Esophagus squamous epithelium (tissue), 5 donors: ENCODE measurements around the gene INTS2. TPM values are rescaled to one million over a fixed set of nuclear protein-coding genes. Genes with fewer than 3 reads are reported as not detected.

Experiments used
- DNase-seq: peaks from one replicate; lab custom pipeline; 2025; lab: John Stamatoyannopoulos, UW
- H3K27ac ChIP-seq, 4 donors: fragments of 200-600 bp; sonication (generic); one replicate each; pipeline ENCODE4 v1.5.1; 2016 to 2019; ENCODE audit warnings: mild to moderate bottlenecking in 1 of 4
- H3K27me3 ChIP-seq, 4 donors: fragments of 200-600 bp; sonication (generic); 1 replicate in 3 of 4; 2 replicates in 1 of 4; pipeline versions ENCODE4 v1.5.1 to v1.6.0; 2017 to 2021; ENCODE audit warnings: antibody characterized with exemption in 1 of 4
- H3K36me3 ChIP-seq, 3 donors: fragments of 200-600 bp; sonication (generic); one replicate each; pipeline ENCODE4 v1.5.1; 2016 to 2019
- H3K4me1 ChIP-seq, 3 donors: fragments of 200-600 bp; sonication (generic); one replicate each; pipeline ENCODE4 v1.5.1; 2017 to 2019
- H3K4me3 ChIP-seq, 4 donors: fragments of 200-600 bp; sonication (generic); 1 replicate in 3 of 4; 2 replicates in 1 of 4; pipeline ENCODE4 v1.5.1; 2016 to 2019; ENCODE audit warnings: mild to moderate bottlenecking in 2 of 4, moderate library complexity in 1 of 4
- H3K9me3 ChIP-seq, 3 donors: fragments of 200-600 bp; sonication (generic); one replicate each; pipeline ENCODE4 v1.5.1; 2016 to 2019
- POLR2A ChIP-seq, 4 donors: fragments of 450-650 bp; IDR thresholded peaks; one replicate each; pipeline ENCODE4 v1.6.1; 2017; ENCODE audit warnings: antibody characterized with exemption in 4 of 4, mild to moderate bottlenecking in 4 of 4, moderate library complexity in 3 of 4
- whole genome bisulfite sequencing, 2 donors: methylation state at CpG; one replicate each; pipeline ENCODE4 v1.1.5; 2018; 5-methylcytosine and 5-hydroxymethylcytosine counted together
- intact Hi-C: fragments of 100-400 bp; cut with DNase I; formaldehyde crosslinking; loops from one replicate; pipeline ENCODE4 v1.15.0; 2022
- small RNA-seq, 4 donors: library from RNA; depleted of rRNA; stranded (forward); fragments of <200 nt; gene quantifications; one replicate each; pipeline ENCODE3, GENCODE V24; 2016
- total RNA-seq, 4 donors: library from RNA; depleted of rRNA; stranded (reverse); fragments of >200 nt; gene quantifications; one replicate each; pipeline ENCODE4 v1.1.0, GENCODE V29; 2016
- TF ChIP-seq, protein P1 (sequence below), 6 experiments: fragments of 450-650 bp in 4 of 6; fragments of 200-600 bp in 2 of 6; sonication (generic) in 2 of 6; IDR thresholded peaks; one replicate each; pipeline ENCODE4 v1.5.1; 2016 to 2019; ENCODE audit warnings: antibody characterized with exemption in 6 of 6, mild to moderate bottlenecking in 4 of 6, moderate library complexity in 4 of 6
- donor health status: DM: yes; HTN: yes; CAD: no.

Gene INTS2
- total RNA-seq, 4 donors from 2014 or later: 7.6 to 11.8 (median 10.7) TPM

DNA sequence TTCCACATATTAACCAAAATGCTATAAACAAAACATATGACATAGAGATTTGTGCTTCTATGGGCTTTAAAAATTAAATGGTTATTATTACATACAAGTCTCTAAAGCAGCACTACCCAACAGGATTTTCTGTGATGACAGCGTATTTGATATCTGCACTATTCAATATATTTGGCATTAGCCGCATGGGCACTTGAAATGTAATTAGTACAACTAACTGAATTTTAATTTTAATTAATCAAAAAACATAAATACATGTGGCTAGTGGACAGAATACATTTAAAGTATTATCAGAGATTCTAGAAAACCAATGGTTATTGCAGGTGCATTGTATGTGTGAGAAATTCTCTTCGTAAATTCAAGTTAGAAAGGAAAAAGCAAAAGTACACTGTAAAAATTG is 110.3 kb downstream of the INTS2 start:
- 97 to 100% methylated on average over 3 of the region's 3 CpGs for WGBS, 2 donors
- Histone ChIP-seq H3K4me1 (no peaks in the 10 kb centered on the region), H3K36me3 (no peaks in the 10 kb centered on the region), H3K9me3 (no peaks in the 10 kb centered on the region), H3K4me3 (no peak overlapping the region), H3K27me3 (no peaks in the 10 kb centered on the region), H3K27ac (no peak overlapping the region)
- intact Hi-C loops: no loop called here
- DNase-seq: no peak
- TF ChIP-seq POLR2A (IDR thresholded peaks at IDR 0.05): no peak
- TF ChIP-seq, protein P1, sequence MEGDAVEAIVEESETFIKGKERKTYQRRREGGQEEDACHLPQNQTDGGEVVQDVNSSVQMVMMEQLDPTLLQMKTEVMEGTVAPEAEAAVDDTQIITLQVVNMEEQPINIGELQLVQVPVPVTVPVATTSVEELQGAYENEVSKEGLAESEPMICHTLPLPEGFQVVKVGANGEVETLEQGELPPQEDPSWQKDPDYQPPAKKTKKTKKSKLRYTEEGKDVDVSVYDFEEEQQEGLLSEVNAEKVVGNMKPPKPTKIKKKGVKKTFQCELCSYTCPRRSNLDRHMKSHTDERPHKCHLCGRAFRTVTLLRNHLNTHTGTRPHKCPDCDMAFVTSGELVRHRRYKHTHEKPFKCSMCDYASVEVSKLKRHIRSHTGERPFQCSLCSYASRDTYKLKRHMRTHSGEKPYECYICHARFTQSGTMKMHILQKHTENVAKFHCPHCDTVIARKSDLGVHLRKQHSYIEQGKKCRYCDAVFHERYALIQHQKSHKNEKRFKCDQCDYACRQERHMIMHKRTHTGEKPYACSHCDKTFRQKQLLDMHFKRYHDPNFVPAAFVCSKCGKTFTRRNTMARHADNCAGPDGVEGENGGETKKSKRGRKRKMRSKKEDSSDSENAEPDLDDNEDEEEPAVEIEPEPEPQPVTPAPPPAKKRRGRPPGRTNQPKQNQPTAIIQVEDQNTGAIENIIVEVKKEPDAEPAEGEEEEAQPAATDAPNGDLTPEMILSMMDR (IDR thresholded peaks at IDR 0.05): no peak

DNA sequence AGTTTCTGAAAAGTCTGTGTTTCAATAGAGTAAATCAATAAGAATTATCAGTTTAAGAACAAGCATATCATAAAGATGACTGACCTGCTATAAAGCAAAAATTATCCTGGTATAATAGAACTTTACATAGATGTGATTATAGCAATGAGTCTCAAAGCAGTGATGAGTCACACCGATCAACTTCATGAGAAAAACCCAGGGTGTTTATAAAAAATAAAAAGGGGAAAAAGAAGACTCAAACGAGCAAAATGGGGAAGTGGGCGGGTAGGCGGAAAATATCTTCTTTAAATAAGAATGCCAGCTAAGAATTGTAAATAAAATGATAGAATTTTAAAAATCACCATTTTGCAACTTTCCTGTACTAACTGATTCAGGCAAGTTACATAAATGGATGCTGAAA is 111.2 kb downstream of the INTS2 start:
- intact Hi-C loops: no loop called here
- Histone ChIP-seq H3K27ac (no peak overlapping the region), H3K4me1 (no peaks in the 10 kb centered on the region), H3K27me3 (no peaks in the 10 kb centered on the region), H3K36me3 (no peaks in the 10 kb centered on the region), H3K9me3 (no peaks in the 10 kb centered on the region), H3K4me3 (no peak overlapping the region)
- WGBS, 2 donors: 58 to 61% methylated on average over 4 of the region's 4 CpGs
- TF ChIP-seq, protein P1 (IDR thresholded peaks at IDR 0.05): no peak
- TF ChIP-seq POLR2A (IDR thresholded peaks at IDR 0.05): no peak
- DNase-seq: no peak

DNA sequence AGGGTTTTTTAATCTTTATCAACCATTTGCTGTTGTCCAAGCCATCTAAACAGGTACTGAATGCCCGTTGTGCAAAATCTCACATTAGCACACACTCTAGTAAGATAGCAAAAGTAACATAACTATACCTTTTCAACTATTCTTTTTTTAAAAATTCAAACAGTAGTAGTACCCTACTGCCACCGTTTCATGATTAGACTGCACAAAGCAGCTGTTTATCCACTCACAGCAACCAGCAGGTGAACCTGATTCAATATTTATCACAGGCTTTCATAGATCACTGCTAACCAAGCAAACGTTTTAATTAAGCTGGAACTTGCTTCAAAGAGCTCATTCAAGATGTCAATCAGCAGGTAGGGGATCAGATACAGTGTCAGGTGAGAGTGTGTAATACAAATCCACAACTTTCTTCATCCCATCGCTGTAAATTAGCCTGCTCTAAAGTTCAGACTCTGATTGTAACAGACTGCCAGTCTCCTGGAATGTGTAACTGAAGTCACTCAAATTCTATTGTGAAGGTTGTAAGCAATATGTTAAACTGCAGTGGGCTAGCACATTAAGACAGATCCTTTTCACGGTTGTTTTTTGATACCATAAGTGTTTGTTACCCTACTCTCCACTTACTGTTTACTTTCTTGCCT is 111.8 kb downstream of the INTS2 start:
- no peak overlapping the region for H3K27ac ChIP-seq
- H3K4me1 ChIP-seq: no peaks in the 10 kb centered on the region
- no peaks in the 10 kb centered on the region for H3K27me3 ChIP-seq
- H3K9me3 ChIP-seq: no peaks in the 10 kb centered on the region
- DNase-seq: no peak
- TF ChIP-seq, protein P1 (IDR thresholded peaks at IDR 0.05): no peak
- no peak for TF ChIP-seq POLR2A (IDR thresholded peaks at IDR 0.05)
- WGBS, 2 donors: 52 to 57% methylated on average over 5 of the region's 5 CpGs
- no peaks in the 10 kb centered on the region for H3K36me3 ChIP-seq
- intact Hi-C loops: no loop called here
- no peak overlapping the region for H3K4me3 ChIP-seq

Small RNA genes within 50 kb of the gene (small RNA-seq; reads per million reads assigned to genes)
- gene RF00019: 0 reads per million in 4 donors

Other genes with a start within 250 kb of the INTS2 start
- gene BRIP1, start 64.5 kb downstream of the INTS2 start, total RNA-seq: 1 to 10 TPM; 1.6 to 7.0 (median 3.2) TPM
- 10 to 100 TPM; 24.3 to 69.0 (median 51.0) TPM for gene MED13, start 137.3 kb upstream of the INTS2 start, total RNA-seq